Sigmoid colon (tissue), 7 donors: ENCODE results near the gene GPC3. TPM values are rescaled to one million over a fixed set of nuclear protein-coding genes. Genes with fewer than 3 reads are reported as not detected.
"Not testable (repeated sequence)": the region's sequence is repeated elsewhere in the genome, so short reads cannot be mapped to it uniquely, and the experiment has no call there.

Experiments used
- DNase-seq: peaks from one replicate; pipeline ENCODE4 v3.0.0-alpha.2; 2019
- H3K27ac ChIP-seq, 4 donors: fragments of 200-600 bp; sonication (generic); one replicate each; pipeline ENCODE4 v1.5.1; 2016 to 2019; ENCODE audit warnings: mild to moderate bottlenecking in 1 of 4
- H3K27me3 ChIP-seq, 3 donors: fragments of 200-600 bp; sonication (generic); one replicate each; pipeline ENCODE4 v1.5.1; 2019; ENCODE audit warnings: mild to moderate bottlenecking in 1 of 3
- H3K36me3 ChIP-seq, 4 donors: fragments of 200-600 bp; sonication (generic); one replicate each; pipeline ENCODE4 v1.5.1; 2016 to 2019
- H3K4me1 ChIP-seq, 4 donors: fragments of 200-600 bp; sonication (generic); one replicate each; pipeline ENCODE4 v1.5.1; 2017 to 2019
- H3K4me3 ChIP-seq, 4 donors: fragments of 200-600 bp; sonication (generic); one replicate each; pipeline ENCODE4 v1.5.1; 2017 to 2019; ENCODE audit warnings: mild to moderate bottlenecking in 2 of 4, moderate library complexity in 1 of 4
- H3K9me3 ChIP-seq, 4 donors: fragments of 200-600 bp in 3 of 4; sonication (generic) in 3 of 4; one replicate each; pipeline versions ENCODE4 v1.5.1 to v1.6.1; 2013 to 2019
- EP300 ChIP-seq, 4 donors: sonication (generic); formaldehyde crosslinking; IDR thresholded peaks; one replicate each; pipeline ENCODE4 v1.6.1; 2017; ENCODE audit warnings: antibody characterized with exemption in 4 of 4
- POLR2A ChIP-seq, 2 donors: fragments of 450-650 bp; IDR thresholded peaks; one replicate each; pipeline ENCODE4 v1.6.1; 2016; ENCODE audit warnings: antibody characterized with exemption in 2 of 2, mild to moderate bottlenecking in 2 of 2, moderate library complexity in 2 of 2
- POLR2AphosphoS5 ChIP-seq, 4 donors: sonication (generic); formaldehyde crosslinking; IDR thresholded peaks; one replicate each; pipeline ENCODE4 v1.6.1; 2017; ENCODE audit warnings: antibody characterized with exemption in 4 of 4
- WGBS, 2 donors: extraction: QIAGEN DNeasy Blood & Tissue Kit; methylation state at CpG; one replicate each; pipeline ENCODE4 v1.1.7; 2013; 5-methylcytosine and 5-hydroxymethylcytosine counted together
- intact Hi-C: fragments of 100-400 bp; cut with DNase I; formaldehyde crosslinking; loops from one replicate; pipeline ENCODE4 v1.15.1; 2023
- polyA plus RNA-seq, 3 donors: library from polyadenylated mRNA; stranded (reverse); fragments of 200-250 nt; gene quantifications; one replicate each; pipeline ENCODE4 v1.2.3, GENCODE V29; 2013
- total RNA-seq, 4 donors: library from RNA; depleted of rRNA; stranded (reverse); fragments of >200 nt; gene quantifications; one replicate each; pipeline ENCODE4 v1.1.0, GENCODE V29; 2016
- TF ChIP-seq, protein P1 (sequence below), 4 experiments: fragments of 450-650 bp in 3 of 4; fragments of 200-600 bp in 1 of 4; IDR thresholded peaks; one replicate each; pipeline ENCODE4 v1.5.1; 2016 to 2019; ENCODE audit warnings: antibody characterized with exemption in 4 of 4, mild to moderate bottlenecking in 3 of 4, moderate library complexity in 2 of 4
- donor health status: healthy with polysubstance abuse.
- donor health status: Bipolar disorder and iron deficiency.
- donor health status: healthy.

Gene GPC3
- total and polyA plus RNA-seq, 7 donors, result 0.46 to 31.4 (median 2.7) TPM

DNA sequence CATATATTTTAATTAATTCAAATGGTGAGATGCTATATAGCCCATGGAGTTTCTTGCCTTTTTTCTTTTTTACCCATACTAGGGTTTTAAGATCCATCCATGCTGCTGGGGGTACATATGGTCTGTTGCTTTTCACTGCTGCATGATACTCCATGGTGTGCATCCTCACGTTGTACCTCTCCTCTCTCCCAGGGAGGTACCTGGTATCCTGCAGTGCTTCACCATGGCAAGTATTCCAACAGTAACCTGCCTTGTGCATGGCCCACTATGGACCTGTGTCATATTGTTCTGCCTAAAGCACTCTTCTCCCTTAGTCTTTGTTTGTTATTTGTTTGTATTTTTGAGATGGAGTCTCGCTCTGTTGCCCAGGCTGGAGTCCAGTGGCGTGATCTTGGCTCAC lies 455.8 kb downstream of the GPC3 start:
- intact Hi-C loops, result no loop called here
- no peak for DNase-seq
- H3K27me3 ChIP-seq, result no peaks in the 10 kb centered on the region
- H3K27ac ChIP-seq, result no peak overlapping the region
- WGBS, 2 donors, result 91 to 95% methylated on average over 3 of the region's 3 CpGs
- no peaks in the 10 kb centered on the region for H3K4me1 ChIP-seq
- no peaks in the 10 kb centered on the region for H3K9me3 ChIP-seq
- H3K4me3 ChIP-seq, result no peak overlapping the region
- H3K36me3 ChIP-seq, result no peaks in the 10 kb centered on the region
- TF ChIP-seq POLR2A (IDR thresholded peaks at IDR 0.05), result no peak
- no peak for TF ChIP-seq EP300 (IDR thresholded peaks at IDR 0.05)
- TF ChIP-seq, protein P1, sequence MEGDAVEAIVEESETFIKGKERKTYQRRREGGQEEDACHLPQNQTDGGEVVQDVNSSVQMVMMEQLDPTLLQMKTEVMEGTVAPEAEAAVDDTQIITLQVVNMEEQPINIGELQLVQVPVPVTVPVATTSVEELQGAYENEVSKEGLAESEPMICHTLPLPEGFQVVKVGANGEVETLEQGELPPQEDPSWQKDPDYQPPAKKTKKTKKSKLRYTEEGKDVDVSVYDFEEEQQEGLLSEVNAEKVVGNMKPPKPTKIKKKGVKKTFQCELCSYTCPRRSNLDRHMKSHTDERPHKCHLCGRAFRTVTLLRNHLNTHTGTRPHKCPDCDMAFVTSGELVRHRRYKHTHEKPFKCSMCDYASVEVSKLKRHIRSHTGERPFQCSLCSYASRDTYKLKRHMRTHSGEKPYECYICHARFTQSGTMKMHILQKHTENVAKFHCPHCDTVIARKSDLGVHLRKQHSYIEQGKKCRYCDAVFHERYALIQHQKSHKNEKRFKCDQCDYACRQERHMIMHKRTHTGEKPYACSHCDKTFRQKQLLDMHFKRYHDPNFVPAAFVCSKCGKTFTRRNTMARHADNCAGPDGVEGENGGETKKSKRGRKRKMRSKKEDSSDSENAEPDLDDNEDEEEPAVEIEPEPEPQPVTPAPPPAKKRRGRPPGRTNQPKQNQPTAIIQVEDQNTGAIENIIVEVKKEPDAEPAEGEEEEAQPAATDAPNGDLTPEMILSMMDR (IDR thresholded peaks at IDR 0.05), result no peak
- TF ChIP-seq POLR2AphosphoS5 (IDR thresholded peaks at IDR 0.05), result no peak

DNA sequence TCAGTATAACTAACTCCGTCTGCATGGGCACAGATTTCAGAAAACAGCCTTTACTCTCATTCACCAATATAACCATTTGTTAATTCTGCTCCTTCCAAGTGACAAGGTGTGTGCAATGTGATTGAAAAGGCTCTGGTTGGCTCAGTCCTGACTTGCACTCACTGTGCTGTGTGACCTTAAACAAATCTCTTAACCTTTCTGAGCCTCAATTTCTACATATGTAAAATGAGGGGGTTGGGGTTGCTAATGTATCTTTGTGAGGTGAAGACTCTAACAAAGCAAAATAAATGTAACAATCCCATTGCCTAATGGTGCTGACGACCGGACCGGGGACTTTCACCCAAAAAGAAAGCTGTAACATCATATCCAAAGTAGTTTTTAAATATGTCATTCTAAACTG lies 457.6 kb downstream of the GPC3 start:
- peaks cover 0 to 6% (median 0%) of the 10 kb centered on the region in 4 donors for H3K4me1 ChIP-seq
- 91 to 94% methylated on average over 4 of the region's 4 CpGs for WGBS, 2 donors
- H3K36me3 ChIP-seq, result no peaks in the 10 kb centered on the region
- TF ChIP-seq POLR2A (IDR thresholded peaks at IDR 0.05), result no peak
- TF ChIP-seq EP300 (IDR thresholded peaks at IDR 0.05), result no peak
- H3K4me3 ChIP-seq, result no peak overlapping the region
- intact Hi-C loops, result no loop called here
- DNase-seq, result no peak
- H3K27ac ChIP-seq, result no peak overlapping the region
- H3K9me3 ChIP-seq, result no peaks in the 10 kb centered on the region
- no peaks in the 10 kb centered on the region for H3K27me3 ChIP-seq

DNA sequence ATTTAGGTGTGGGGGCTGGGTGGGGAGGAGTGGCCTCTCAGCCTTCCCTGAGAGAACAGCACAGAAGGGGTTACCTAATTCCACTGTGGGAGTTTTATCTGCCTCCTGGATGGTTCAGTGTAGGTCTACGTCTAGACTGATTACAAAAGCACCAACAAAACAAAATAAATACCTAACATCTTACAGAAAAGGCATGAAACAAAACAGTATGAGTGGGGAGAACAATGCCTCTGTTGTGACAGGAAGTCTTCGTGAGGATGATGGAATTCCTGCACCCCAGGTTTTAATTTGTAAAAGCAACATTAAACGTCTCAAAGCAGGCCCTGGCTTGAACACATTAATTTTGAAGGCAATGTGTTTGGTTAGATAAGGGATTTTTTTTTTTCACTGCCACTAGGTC lies 458.0 kb downstream of the GPC3 start:
- WGBS, 2 donors, result 66 to 68% methylated on average over 3 of the region's 3 CpGs
- Histone ChIP-seq H3K27me3 (no peaks in the 10 kb centered on the region), H3K27ac (no peak overlapping the region), H3K9me3 (no peaks in the 10 kb centered on the region), H3K4me1 (peaks cover 0 to 7% (median 0%) of the 10 kb centered on the region in 4 donors), H3K4me3 (no peak overlapping the region), H3K36me3 (no peaks in the 10 kb centered on the region)
- intact Hi-C loops, result no loop called here
- TF ChIP-seq POLR2A (IDR thresholded peaks at IDR 0.05) (no peak), EP300 (IDR thresholded peaks at IDR 0.05) (no peak), POLR2AphosphoS5 (IDR thresholded peaks at IDR 0.05) (no peak)
- TF ChIP-seq, protein P1 (IDR thresholded peaks at IDR 0.05), result no peak
- DNase-seq, result no peak

DNA sequence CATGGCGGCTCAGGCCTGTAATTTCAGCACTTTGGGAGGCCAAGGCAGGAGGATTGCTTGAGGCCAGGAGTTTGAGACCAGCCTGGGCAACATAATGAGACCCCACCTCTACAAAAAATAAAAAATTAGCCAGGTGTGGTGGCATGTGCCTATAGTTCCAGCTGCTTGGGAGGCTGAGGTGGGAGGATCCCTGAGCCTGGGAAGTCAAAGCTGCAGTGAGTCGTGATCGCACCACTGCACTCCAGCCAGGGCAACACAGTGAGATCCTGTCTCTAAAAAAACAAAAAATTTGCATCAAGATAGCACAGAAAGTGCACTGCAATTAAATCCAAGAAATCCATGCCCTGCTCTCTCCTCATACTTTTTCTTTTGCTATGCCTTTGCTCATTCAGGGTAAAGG lies 458.6 kb downstream of the GPC3 start:
- H3K27ac ChIP-seq, H3K4me3 ChIP-seq, DNase-seq, H3K36me3 ChIP-seq, H3K9me3 ChIP-seq, intact Hi-C loops, H3K4me1 ChIP-seq, H3K27me3 ChIP-seq: not testable (repeated sequence)
- WGBS, 2 donors, result 93 to 98% methylated on average over 3 of the region's 3 CpGs

DNA sequence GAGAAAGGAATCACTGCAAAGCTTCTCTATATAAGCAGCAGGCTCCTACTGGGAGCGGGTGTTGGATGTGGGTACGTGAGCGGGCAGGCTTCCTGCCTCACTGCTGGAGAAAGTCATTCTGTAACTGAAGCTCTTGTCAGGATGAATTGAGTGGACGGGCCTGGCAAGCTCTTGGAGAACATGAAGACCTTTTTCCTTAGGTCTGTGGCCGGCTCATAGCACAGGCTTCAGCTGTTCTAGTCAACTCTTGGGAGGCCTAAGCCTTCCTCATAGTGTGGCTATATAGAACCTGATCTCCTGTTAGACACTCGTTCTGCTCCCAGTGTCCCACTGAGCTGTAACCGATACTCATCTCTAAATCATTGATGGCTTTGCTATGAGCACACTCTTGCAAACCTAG lies 461.9 kb downstream of the GPC3 start:
- Histone ChIP-seq H3K9me3 (no peaks in the 10 kb centered on the region), H3K36me3 (no peaks in the 10 kb centered on the region), H3K4me3 (no peak overlapping the region), H3K27ac (no peak overlapping the region), H3K27me3 (no peaks in the 10 kb centered on the region), H3K4me1 (peaks cover 0 to 7% (median 0%) of the 10 kb centered on the region in 4 donors)
- no peak for DNase-seq
- intact Hi-C loops, result no loop called here
- 95 to 97% methylated on average over 7 of the region's 7 CpGs for WGBS, 2 donors
- TF ChIP-seq, protein P1 (IDR thresholded peaks at IDR 0.05), result no peak
- no peak for TF ChIP-seq POLR2AphosphoS5 (IDR thresholded peaks at IDR 0.05)
- no peak for TF ChIP-seq EP300 (IDR thresholded peaks at IDR 0.05)
- TF ChIP-seq POLR2A (IDR thresholded peaks at IDR 0.05), result no peak

DNA sequence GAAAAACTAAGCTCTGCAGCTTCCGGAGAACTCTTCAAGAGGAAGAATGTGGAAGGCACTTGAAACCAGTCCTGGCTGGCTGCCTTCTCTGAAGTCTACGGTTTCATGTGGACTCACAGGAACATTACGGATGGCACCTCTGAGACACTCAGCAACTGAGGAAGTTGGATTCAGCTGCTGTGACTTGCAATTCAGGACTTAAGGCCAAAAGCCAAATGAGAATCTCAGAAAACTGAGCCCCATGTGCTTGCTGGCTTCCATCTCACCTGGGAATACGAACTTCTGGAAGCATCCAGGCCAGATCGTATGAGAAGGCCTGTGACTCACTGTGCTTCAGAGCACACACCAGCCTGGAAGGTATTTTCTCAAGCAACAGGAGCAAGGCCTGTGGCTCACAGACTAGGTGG lies 462.3 kb downstream of the GPC3 start:
- no peaks in the 10 kb centered on the region for H3K9me3 ChIP-seq
- no peak overlapping the region for H3K4me3 ChIP-seq
- 78 to 82% methylated on average over 5 of the region's 5 CpGs for WGBS, 2 donors
- H3K36me3 ChIP-seq, result no peaks in the 10 kb centered on the region
- no peaks in the 10 kb centered on the region for H3K27me3 ChIP-seq
- DNase-seq, result no peak
- TF ChIP-seq POLR2AphosphoS5 (IDR thresholded peaks at IDR 0.05), result no peak
- TF ChIP-seq POLR2A (IDR thresholded peaks at IDR 0.05), result no peak
- TF ChIP-seq EP300 (IDR thresholded peaks at IDR 0.05), result no peak
- TF ChIP-seq, protein P1 (IDR thresholded peaks at IDR 0.05), result no peak
- H3K27ac ChIP-seq, result no peak overlapping the region
- intact Hi-C loops, result no loop called here
- H3K4me1 ChIP-seq, result peaks cover 0 to 7% (median 0%) of the 10 kb centered on the region in 4 donors
